PC-9 (cell line): ENCODE measurements around the gene RBM10. TPM values are rescaled to one million over a fixed set of nuclear protein-coding genes. Genes with fewer than 3 reads are reported as not detected.

Source experiments
- BruUV-seq: library from RNA; stranded (reverse); fragments of 400-500 nt; replicated peaks from 2 replicates; lab custom pipeline; 2021; lab: Mats Ljungman, UMichigan
- CTCF ChIA-PET: fragments of 300-600 bp; sonication (Branson Sonifier 250); formaldehyde crosslinking; loops from one replicate; lab custom pipeline; 2022; ENCODE audit warnings: antibody characterized with exemption; lab: Charles Lee
- POLR2A ChIA-PET: fragments of 300-600 bp; sonication (Branson Sonifier 250); formaldehyde crosslinking; loops from one replicate; lab custom pipeline; 2022; ENCODE audit warnings: antibody characterized with exemption; ENCODE audit not compliant: unreplicated experiment; lab: Charles Lee
- DNase-seq, 2 experiments: peaks; one replicate each; pipeline versions ENCODE4 v3.0.0 to v3.0.0-alpha.2; 2015 to 2022; ENCODE audit warnings: mixed read lengths in 1 of 2
- H2AFZ ChIP-seq: fragments of 200-600 bp; sonication (generic); 2 replicates; pipeline ENCODE4 v1.8.1; 2017; ENCODE audit warnings: antibody characterized with exemption
- H3F3A ChIP-seq: fragments of 200-600 bp; sonication (generic); 2 replicates; pipeline ENCODE4 v1.8.1; 2017; ENCODE audit warnings: antibody characterized with exemption, mild to moderate bottlenecking, low read depth; ENCODE audit not compliant: insufficient read depth
- H3K27ac ChIP-seq: fragments of 200-600 bp; sonication (generic); 2 replicates; pipeline ENCODE4 v1.6.1; 2016; ENCODE audit warnings: mixed run types
- H3K27me3 ChIP-seq: fragments of 200-600 bp; sonication (generic); 2 replicates; pipeline ENCODE4 v1.6.1; 2016; ENCODE audit warnings: low read depth, mixed run types; ENCODE audit not compliant: insufficient read depth
- H3K36me3 ChIP-seq: fragments of 200-600 bp; sonication (generic); 2 replicates; pipeline ENCODE4 v1.6.1; 2016; ENCODE audit warnings: low read depth, mixed run types
- H3K4me1 ChIP-seq: fragments of 200-600 bp; sonication (generic); replicated peaks from 2 replicates; pipeline ENCODE4 v1.6.1; 2016; ENCODE audit warnings: mixed run types; ENCODE audit not compliant: insufficient read depth
- H3K4me2 ChIP-seq: fragments of 200-600 bp; sonication (generic); 2 replicates; pipeline ENCODE4 v1.6.1; 2017; ENCODE audit warnings: mixed run types
- H3K4me3 ChIP-seq: fragments of 200-600 bp; sonication (generic); 2 replicates; pipeline ENCODE4 v1.6.1; 2016; ENCODE audit warnings: mixed run types
- H3K79me2 ChIP-seq: fragments of 200-600 bp; sonication (generic); 2 replicates; pipeline ENCODE4 v1.6.1; 2017; ENCODE audit warnings: low read depth, mixed run types
- H3K9me2 ChIP-seq: fragments of 200-600 bp; sonication (generic); 2 replicates; pipeline ENCODE4 v1.8.1; 2017; ENCODE audit warnings: mild to moderate bottlenecking; ENCODE audit not compliant: insufficient read depth
- H3K9me3 ChIP-seq: fragments of 200-600 bp; sonication (generic); 2 replicates; pipeline ENCODE4 v1.8.1; 2016; ENCODE audit warnings: low read depth; ENCODE audit not compliant: insufficient read depth
- H4K20me1 ChIP-seq: fragments of 200-600 bp; sonication (generic); 2 replicates; pipeline ENCODE4 v1.8.1; 2017; ENCODE audit not compliant: insufficient read depth
- EZH2 ChIP-seq: fragments of 200-600 bp; sonication (generic); IDR thresholded peaks from 2 replicates; pipeline ENCODE4 v1.8.0; 2017; ENCODE audit warnings: antibody characterized with exemption, low read depth
- intact Hi-C: fragments of 100-400 bp; cut with micrococcal nuclease; formaldehyde crosslinking; loops from one replicate; pipeline ENCODE4 v1.10.0; 2022; ENCODE audit not compliant: unreplicated experiment
- total RNA-seq: library from RNA; stranded (reverse); gene quantifications from 2 replicates; pipeline ENCODE4 v1.2.3, GENCODE V29; 2021
- TF ChIP-seq, protein P1 (sequence below): fragments of 200-600 bp; sonication (generic); conservative IDR thresholded peaks from 2 replicates; pipeline ENCODE4 v1.6.1; 2017; ENCODE audit warnings: mixed run types, antibody characterized with exemption, mild to moderate bottlenecking, moderate library complexity

RBM10 gene
- total RNA-seq, 1 experiment from 2014 or later, result 34.8 TPM

- TF ChIP-seq EZH2, result no peak
- TF ChIP-seq, protein P1, sequence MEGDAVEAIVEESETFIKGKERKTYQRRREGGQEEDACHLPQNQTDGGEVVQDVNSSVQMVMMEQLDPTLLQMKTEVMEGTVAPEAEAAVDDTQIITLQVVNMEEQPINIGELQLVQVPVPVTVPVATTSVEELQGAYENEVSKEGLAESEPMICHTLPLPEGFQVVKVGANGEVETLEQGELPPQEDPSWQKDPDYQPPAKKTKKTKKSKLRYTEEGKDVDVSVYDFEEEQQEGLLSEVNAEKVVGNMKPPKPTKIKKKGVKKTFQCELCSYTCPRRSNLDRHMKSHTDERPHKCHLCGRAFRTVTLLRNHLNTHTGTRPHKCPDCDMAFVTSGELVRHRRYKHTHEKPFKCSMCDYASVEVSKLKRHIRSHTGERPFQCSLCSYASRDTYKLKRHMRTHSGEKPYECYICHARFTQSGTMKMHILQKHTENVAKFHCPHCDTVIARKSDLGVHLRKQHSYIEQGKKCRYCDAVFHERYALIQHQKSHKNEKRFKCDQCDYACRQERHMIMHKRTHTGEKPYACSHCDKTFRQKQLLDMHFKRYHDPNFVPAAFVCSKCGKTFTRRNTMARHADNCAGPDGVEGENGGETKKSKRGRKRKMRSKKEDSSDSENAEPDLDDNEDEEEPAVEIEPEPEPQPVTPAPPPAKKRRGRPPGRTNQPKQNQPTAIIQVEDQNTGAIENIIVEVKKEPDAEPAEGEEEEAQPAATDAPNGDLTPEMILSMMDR, result no peak
- POLR2A ChIA-PET, result no interaction called here
- H3K4me2 ChIP-seq, result no peak overlapping the region
- H3K9me2 ChIP-seq, result no peaks in the 10 kb centered on the region
- H2AFZ ChIP-seq, result no peak overlapping the region
- H3K36me3 ChIP-seq, result no peaks in the 10 kb centered on the region
- no peak overlapping the region for H3K27ac ChIP-seq
- BruUV-seq, result no TSS peak
- H3K27me3 ChIP-seq, result no peaks in the 10 kb centered on the region
- intact Hi-C loops, result no loop called here
- H3F3A ChIP-seq, result no peaks in the 10 kb centered on the region
- DNase-seq, result no peak
- no peaks in the 10 kb centered on the region for H3K9me3 ChIP-seq
- no peaks in the 10 kb centered on the region for H4K20me1 ChIP-seq
- CTCF ChIA-PET, result no interaction called here
- H3K4me1 ChIP-seq, result no peaks in the 10 kb centered on the region
- no peaks in the 10 kb centered on the region for H3K79me2 ChIP-seq
- no peak overlapping the region for H3K4me3 ChIP-seq
These were observed 65.8 kb downstream of the RBM10 start for GRCh38 chrX:47210661-47211425.

DNA sequence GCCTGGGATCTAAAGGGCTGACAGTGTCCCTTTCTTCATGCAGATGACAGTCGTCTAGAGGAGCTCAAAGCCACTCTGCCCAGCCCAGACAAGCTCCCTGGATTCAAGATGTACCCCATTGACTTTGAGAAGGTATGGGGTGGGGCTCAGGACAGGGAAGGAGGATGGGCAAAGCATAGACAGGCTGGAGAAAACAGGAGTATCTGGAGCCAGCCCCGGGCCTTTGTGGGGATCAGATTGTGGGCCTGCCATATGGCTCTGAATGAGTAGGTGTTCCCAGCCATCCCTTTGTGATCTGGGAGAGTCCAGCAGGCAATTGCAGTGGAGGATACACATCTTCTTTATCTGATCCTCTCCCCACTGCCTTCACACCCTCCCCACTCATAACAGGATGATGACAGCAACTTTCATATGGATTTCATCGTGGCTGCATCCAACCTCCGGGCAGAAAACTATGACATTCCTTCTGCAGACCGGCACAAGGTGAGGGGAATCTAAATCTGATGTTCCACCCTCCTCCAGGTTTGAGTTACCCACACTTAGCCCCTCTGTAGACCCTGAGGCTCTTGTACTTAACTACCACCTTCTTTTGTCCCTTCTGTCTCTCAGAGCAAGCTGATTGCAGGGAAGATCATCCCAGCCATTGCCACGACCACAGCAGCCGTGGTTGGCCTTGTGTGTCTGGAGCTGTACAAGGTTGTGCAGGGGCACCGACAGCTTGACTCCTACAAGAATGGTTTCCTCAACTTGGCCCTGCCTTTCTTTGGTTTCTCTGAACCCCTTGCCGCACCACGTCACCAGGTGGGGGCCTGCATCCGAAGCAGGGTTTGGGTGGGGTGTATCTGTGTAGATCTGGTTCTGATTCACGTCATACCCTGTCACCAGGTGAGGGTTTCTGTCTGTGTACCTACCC lies 67.6 kb downstream of the RBM10 start:
- Histone ChIP-seq H4K20me1 (no peaks in the 10 kb centered on the region), H3K4me3 (no peak overlapping the region), H2AFZ (no peak overlapping the region), H3K4me1 (peaks cover 11% of the 10 kb centered on the region), H3K9me3 (no peaks in the 10 kb centered on the region), H3K4me2 (no peak overlapping the region), H3K36me3 (no peaks in the 10 kb centered on the region), H3K79me2 (no peaks in the 10 kb centered on the region), H3K27me3 (no peaks in the 10 kb centered on the region), H3K9me2 (no peaks in the 10 kb centered on the region), H3F3A (peaks cover 9% of the 10 kb centered on the region), H3K27ac (no peak overlapping the region)
- ChIA-PET CTCF (no interaction called here), POLR2A (interaction anchor here (0.6 kb wide), 1 partner anchor 136 kb away, joined by 4 read pairs; no protein-coding TSS in a partner anchor)
- DNase-seq, result no peak
- no TSS peak for BruUV-seq
- TF ChIP-seq, protein P1, result no peak
- no peak for TF ChIP-seq EZH2
- intact Hi-C loops, result no loop called here

DNA sequence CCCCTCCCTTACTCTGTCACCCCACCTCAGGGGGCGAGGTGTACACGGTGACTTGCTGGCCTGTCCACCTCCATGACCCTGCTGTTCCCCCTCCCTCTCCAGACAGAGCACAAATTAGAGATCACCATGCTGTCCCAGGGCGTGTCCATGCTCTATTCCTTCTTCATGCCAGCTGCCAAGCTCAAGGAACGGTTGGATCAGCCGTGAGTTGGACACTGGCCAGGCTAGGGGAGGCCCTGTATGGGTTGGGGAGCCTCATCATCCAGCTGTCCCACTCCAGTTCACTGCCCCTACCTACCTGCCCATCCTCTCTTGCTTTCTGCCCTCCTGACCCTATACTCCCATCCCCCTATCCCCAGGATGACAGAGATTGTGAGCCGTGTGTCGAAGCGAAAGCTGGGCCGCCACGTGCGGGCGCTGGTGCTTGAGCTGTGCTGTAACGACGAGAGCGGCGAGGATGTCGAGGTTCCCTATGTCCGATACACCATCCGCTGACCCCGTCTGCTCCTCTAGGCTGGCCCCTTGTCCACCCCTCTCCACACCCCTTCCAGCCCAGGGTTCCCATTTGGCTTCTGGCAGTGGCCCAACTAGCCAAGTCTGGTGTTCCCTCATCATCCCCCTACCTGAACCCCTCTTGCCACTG lies 69.5 kb downstream of the RBM10 start:
- POLR2A ChIA-PET, result no interaction called here
- Histone ChIP-seq H3K9me3 (no peaks in the 10 kb centered on the region), H3K4me3 (no peak overlapping the region), H3K9me2 (no peaks in the 10 kb centered on the region), H3F3A (peaks cover 9% of the 10 kb centered on the region), H3K79me2 (peaks cover 7% of the 10 kb centered on the region), H4K20me1 (no peaks in the 10 kb centered on the region), H3K4me1 (peaks cover 11% of the 10 kb centered on the region), H3K4me2 (no peak overlapping the region), H3K36me3 (no peaks in the 10 kb centered on the region), H3K27ac (no peak overlapping the region), H3K27me3 (no peaks in the 10 kb centered on the region), H2AFZ (no peak overlapping the region)
- no TSS peak for BruUV-seq
- intact Hi-C loops, result loop anchor here (5.0 kb wide), 3 partner anchors 83 to 148 kb away; no protein-coding TSS in a partner anchor
- CTCF ChIA-PET, result no interaction called here
- TF ChIP-seq EZH2, result no peak
- TF ChIP-seq, protein P1, result no peak
- DNase-seq, result no peak
